Neural cell (in vitro differentiated cells): ENCODE data around the gene DIS3L. TPM values are rescaled to one million over a fixed set of nuclear protein-coding genes. Genes with fewer than 3 reads are reported as not detected.

Experiments used
- H2AFZ ChIP-seq: fragments of 200-600, 300-800 bp; sonication (generic), shearing (Covaris generic); 2 replicates; pipeline ENCODE4 v1.6.0; 2014; ENCODE audit warnings: low read depth, mild to moderate bottlenecking, antibody characterized with exemption, low read length, moderate library complexity
- H3F3A ChIP-seq: fragments of 200-600 bp; shearing (Covaris generic); 2 replicates; pipeline ENCODE4 v1.6.1; 2016; ENCODE audit warnings: mild to moderate bottlenecking, moderate library complexity, mixed read lengths, antibody characterized with exemption, low read length; ENCODE audit not compliant: insufficient read depth, poor library complexity, severe bottlenecking
- H3K27ac ChIP-seq: fragments of 200-600, 300-800 bp; sonication (generic), shearing (Covaris generic); 2 replicates; pipeline ENCODE4 v1.5.1; 2014; ENCODE audit warnings: mild to moderate bottlenecking, low read length, moderate library complexity
- H3K27me3 ChIP-seq: fragments of 300-800, 200-600 bp; sonication (generic), shearing (Covaris generic); 2 replicates; pipeline ENCODE4 v1.6.0; 2014; ENCODE audit warnings: mild to moderate bottlenecking, low read depth, low read length, moderate library complexity; ENCODE audit not compliant: insufficient read depth
- H3K36me3 ChIP-seq: fragments of 300-800, 200-600 bp; sonication (generic), shearing (Covaris generic); 2 replicates; pipeline ENCODE4 v1.5.1; 2014; ENCODE audit warnings: mild to moderate bottlenecking, antibody characterized with exemption, low read length, moderate library complexity; ENCODE audit not compliant: insufficient read depth
- H3K4me2 ChIP-seq: fragments of 300-800, 200-600 bp; sonication (generic), shearing (Covaris generic); 2 replicates; pipeline ENCODE4 v1.6.0; 2014; ENCODE audit warnings: mild to moderate bottlenecking, low read length
- H3K4me3 ChIP-seq: fragments of 300-800, 200-600 bp; sonication (generic), shearing (Covaris generic); 2 replicates; pipeline ENCODE4 v1.5.1; 2014; ENCODE audit warnings: mild to moderate bottlenecking, low read length, moderate library complexity
- H3K79me2 ChIP-seq: fragments of 200-600 bp; shearing (Covaris generic); replicated peaks from 2 replicates; pipeline ENCODE4 v1.6.0; 2014; ENCODE audit warnings: mild to moderate bottlenecking, low read length, moderate library complexity; ENCODE audit not compliant: insufficient read depth
- H3K9ac ChIP-seq: fragments of 300-800, 200-600 bp; sonication (generic), shearing (Covaris generic); 2 replicates; pipeline ENCODE4 v1.6.1; 2016; ENCODE audit warnings: mild to moderate bottlenecking, low read length, mixed read lengths
- H3K9me2 ChIP-seq: fragments of 200-600 bp; shearing (Covaris generic); 2 replicates; pipeline ENCODE4 v1.6.1; 2016; ENCODE audit warnings: mild to moderate bottlenecking, low read length, mixed read lengths; ENCODE audit not compliant: insufficient read depth
- H3K9me3 ChIP-seq: fragments of 200-600, 300-800 bp; sonication (generic), shearing (Covaris generic); 2 replicates; pipeline ENCODE4 v1.6.1; 2016; ENCODE audit warnings: mild to moderate bottlenecking, mixed run types, low read length, moderate library complexity, mixed read lengths
- H4K20me1 ChIP-seq: fragments of 200-600 bp; shearing (Covaris generic); 2 replicates; pipeline ENCODE4 v1.6.1; 2016; ENCODE audit warnings: mild to moderate bottlenecking, mixed run types; ENCODE audit not compliant: insufficient read depth
- EP300 ChIP-seq: fragments of 450-650 bp; conservative IDR thresholded peaks from 2 replicates; pipeline ENCODE4 v1.6.1; 2014; ENCODE audit warnings: antibody characterized with exemption, mild to moderate bottlenecking, moderate library complexity; ENCODE audit not compliant: poor library complexity, severe bottlenecking
- EZH2 ChIP-seq: fragments of 200-600, 300-800 bp; shearing (Covaris generic), sonication (generic); IDR thresholded peaks from 2 replicates; pipeline ENCODE4 v1.6.1; 2014; ENCODE audit warnings: antibody characterized with exemption, low read length, borderline replicate concordance, mild to moderate bottlenecking; ENCODE audit not compliant: insufficient read depth, poor library complexity, severe bottlenecking
- MXI1 ChIP-seq: fragments of 450-650 bp; conservative IDR thresholded peaks from 2 replicates; pipeline ENCODE4 v1.6.1; 2014; ENCODE audit warnings: antibody characterized with exemption, mild to moderate bottlenecking; ENCODE audit not compliant: poor library complexity, severe bottlenecking
- POLR2AphosphoS5 ChIP-seq: IDR thresholded peaks from 2 replicates; pipeline ENCODE4 v1.6.1; 2012
- RAD21 ChIP-seq: fragments of 450-650 bp; conservative IDR thresholded peaks from 2 replicates; pipeline ENCODE4 v1.6.1; 2014; ENCODE audit warnings: antibody characterized with exemption, mild to moderate bottlenecking, moderate library complexity
- REST ChIP-seq: IDR thresholded peaks from 2 replicates; pipeline ENCODE4 v1.6.1; 2012; ENCODE audit warnings: borderline replicate concordance
- SMC3 ChIP-seq: fragments of 450-650 bp; conservative IDR thresholded peaks from 2 replicates; pipeline ENCODE4 v1.6.1; 2014; ENCODE audit warnings: antibody characterized with exemption, mild to moderate bottlenecking, moderate library complexity; ENCODE audit not compliant: poor library complexity
- TAF1 ChIP-seq: IDR thresholded peaks from 2 replicates; pipeline ENCODE4 v1.6.1; 2012; ENCODE audit warnings: low read depth
- polyA plus RNA-seq: library from polyadenylated mRNA; depleted of rRNA; stranded (reverse); fragments of >200 nt; gene quantifications from 2 replicates; pipeline ENCODE4 v1.2.3, GENCODE V29; 2014
- TF ChIP-seq, protein P1 (sequence below): fragments of 450-650 bp; IDR thresholded peaks from 2 replicates; pipeline ENCODE4 v1.5.1; 2014; ENCODE audit warnings: antibody characterized with exemption, mild to moderate bottlenecking, moderate library complexity; ENCODE audit not compliant: poor library complexity, severe bottlenecking

Gene DIS3L
- polyA plus RNA-seq, 1 donor from 2014 or later, result 9.9 TPM

DNA sequence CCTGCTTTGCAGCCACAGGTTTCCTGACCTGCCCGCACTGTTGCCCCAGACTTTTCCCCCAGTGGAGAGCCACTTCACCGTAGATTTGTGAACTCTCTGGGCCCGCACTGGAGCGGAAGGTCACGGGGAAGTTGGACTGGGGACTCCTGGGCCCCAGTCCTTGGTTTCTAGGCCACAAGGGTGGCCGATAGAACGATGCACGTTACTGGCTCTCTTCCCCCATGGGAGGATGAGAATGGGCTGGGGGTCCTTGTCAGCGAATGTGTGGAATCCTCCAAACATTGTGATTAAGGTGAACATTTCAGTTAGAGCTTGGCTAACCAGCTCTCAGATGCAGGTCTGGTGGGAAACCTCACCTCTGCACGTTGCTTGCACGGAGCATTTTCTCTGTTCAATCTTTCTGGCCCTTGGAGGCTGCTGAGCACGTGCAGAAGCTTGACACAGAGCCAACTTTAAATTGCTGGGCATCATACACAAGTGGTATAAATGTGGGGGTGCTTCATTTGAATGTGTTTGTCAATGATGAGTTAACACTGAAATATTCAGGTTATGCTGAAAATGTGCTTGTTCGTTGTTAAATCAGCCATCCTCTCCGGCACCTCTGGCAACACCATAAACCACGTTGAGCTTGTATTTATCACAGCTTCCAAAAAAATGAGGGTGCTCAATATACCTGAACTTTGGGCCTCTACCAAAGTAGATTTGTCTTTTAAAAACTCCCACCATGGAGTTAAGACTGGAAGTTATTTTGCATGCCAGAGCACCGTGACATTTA lies 976 bp downstream of the DIS3L start:
- peak overlapping the region; percentile 72 for H3K9ac ChIP-seq
- TF ChIP-seq REST, result no peak
- peak; percentile 49 for TF ChIP-seq MXI1
- no peak for TF ChIP-seq EP300
- no peaks in the 10 kb centered on the region for H3K36me3 ChIP-seq
- no peaks in the 10 kb centered on the region for H4K20me1 ChIP-seq
- H3K79me2 ChIP-seq, result peaks cover 3% of the 10 kb centered on the region
- no peaks in the 10 kb centered on the region for H3K27me3 ChIP-seq
- H2AFZ ChIP-seq, result peak overlapping the region; percentile 66
- no peaks in the 10 kb centered on the region for H3F3A ChIP-seq
- H3K27ac ChIP-seq, result peak overlapping the region; percentile 63
- H3K4me2 ChIP-seq, result peak overlapping the region; percentile 88
- no peaks in the 10 kb centered on the region for H3K9me3 ChIP-seq
- H3K4me3 ChIP-seq, result peak overlapping the region; percentile 67
- no peaks in the 10 kb centered on the region for H3K9me2 ChIP-seq

DNA sequence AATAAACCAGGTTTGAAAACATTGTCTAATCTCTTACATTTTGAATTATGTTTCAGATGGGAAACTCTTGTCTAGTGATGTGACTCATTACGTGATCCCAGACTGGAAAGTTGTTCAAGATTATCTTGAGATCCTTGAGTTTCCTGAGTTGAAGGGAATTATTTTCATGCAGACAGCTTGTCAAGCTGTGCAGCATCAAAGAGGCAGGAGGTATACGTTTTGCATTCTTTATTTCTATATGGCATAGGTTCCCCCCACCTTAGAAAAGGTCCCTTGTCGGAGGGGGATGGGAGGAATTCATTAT lies 1.5 kb downstream of the DIS3L start:
- no peak overlapping the region for H2AFZ ChIP-seq
- H3K79me2 ChIP-seq, result peaks cover 3% of the 10 kb centered on the region
- H3K4me3 ChIP-seq, result peak overlapping the region; percentile 67
- H3K9me2 ChIP-seq, result no peaks in the 10 kb centered on the region
- H3K9me3 ChIP-seq, result no peaks in the 10 kb centered on the region
- H3K4me2 ChIP-seq, result peak overlapping the region; percentile 88
- H3K9ac ChIP-seq, result peak overlapping the region; percentile 72
- H4K20me1 ChIP-seq, result no peaks in the 10 kb centered on the region
- no peak overlapping the region for H3K27ac ChIP-seq
- no peaks in the 10 kb centered on the region for H3K27me3 ChIP-seq
- TF ChIP-seq RAD21, result no peak
- TF ChIP-seq MXI1, result no peak
- TF ChIP-seq EZH2, result no peak
- TF ChIP-seq EP300, result no peak
- no peak for TF ChIP-seq REST
- TF ChIP-seq POLR2AphosphoS5, result no peak
- TF ChIP-seq TAF1, result no peak
- TF ChIP-seq, protein P1, sequence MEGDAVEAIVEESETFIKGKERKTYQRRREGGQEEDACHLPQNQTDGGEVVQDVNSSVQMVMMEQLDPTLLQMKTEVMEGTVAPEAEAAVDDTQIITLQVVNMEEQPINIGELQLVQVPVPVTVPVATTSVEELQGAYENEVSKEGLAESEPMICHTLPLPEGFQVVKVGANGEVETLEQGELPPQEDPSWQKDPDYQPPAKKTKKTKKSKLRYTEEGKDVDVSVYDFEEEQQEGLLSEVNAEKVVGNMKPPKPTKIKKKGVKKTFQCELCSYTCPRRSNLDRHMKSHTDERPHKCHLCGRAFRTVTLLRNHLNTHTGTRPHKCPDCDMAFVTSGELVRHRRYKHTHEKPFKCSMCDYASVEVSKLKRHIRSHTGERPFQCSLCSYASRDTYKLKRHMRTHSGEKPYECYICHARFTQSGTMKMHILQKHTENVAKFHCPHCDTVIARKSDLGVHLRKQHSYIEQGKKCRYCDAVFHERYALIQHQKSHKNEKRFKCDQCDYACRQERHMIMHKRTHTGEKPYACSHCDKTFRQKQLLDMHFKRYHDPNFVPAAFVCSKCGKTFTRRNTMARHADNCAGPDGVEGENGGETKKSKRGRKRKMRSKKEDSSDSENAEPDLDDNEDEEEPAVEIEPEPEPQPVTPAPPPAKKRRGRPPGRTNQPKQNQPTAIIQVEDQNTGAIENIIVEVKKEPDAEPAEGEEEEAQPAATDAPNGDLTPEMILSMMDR, result no peak
- TF ChIP-seq SMC3, result no peak
- no peaks in the 10 kb centered on the region for H3K36me3 ChIP-seq
- no peaks in the 10 kb centered on the region for H3F3A ChIP-seq
